Measurements from ENCODE around the gene CARMIL3.

DNA sequence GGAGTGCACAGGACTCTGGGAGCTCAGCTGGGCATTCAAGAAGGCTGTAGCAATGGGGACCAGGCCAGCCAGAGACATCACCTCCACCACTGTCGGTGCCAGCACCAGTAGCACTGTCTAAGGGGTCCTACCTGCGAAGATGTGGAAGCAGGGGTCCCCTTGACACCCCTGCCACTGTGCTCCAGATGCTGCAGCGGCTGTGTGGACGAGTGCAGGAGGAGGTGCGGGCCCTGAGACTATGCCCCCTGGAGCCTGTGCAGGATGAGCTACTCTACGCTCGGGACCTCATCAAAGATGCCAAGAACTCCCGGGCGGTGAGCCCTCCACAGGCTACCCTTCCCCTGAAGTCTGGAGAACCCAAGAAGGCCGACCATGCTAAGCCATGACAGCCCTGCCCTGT is 8.6 kb downstream of the CARMIL3 start:
- TF ChIP-seq, protein P1, sequence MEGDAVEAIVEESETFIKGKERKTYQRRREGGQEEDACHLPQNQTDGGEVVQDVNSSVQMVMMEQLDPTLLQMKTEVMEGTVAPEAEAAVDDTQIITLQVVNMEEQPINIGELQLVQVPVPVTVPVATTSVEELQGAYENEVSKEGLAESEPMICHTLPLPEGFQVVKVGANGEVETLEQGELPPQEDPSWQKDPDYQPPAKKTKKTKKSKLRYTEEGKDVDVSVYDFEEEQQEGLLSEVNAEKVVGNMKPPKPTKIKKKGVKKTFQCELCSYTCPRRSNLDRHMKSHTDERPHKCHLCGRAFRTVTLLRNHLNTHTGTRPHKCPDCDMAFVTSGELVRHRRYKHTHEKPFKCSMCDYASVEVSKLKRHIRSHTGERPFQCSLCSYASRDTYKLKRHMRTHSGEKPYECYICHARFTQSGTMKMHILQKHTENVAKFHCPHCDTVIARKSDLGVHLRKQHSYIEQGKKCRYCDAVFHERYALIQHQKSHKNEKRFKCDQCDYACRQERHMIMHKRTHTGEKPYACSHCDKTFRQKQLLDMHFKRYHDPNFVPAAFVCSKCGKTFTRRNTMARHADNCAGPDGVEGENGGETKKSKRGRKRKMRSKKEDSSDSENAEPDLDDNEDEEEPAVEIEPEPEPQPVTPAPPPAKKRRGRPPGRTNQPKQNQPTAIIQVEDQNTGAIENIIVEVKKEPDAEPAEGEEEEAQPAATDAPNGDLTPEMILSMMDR (IDR thresholded peaks at IDR 0.05): no peak
- TF ChIP-seq POLR2A (IDR thresholded peaks at IDR 0.05): no peak

Measured in right lobe of liver (tissue), 4 donors.